ENCODE results near the gene NRCAM. TPM values are rescaled to one million over a fixed set of nuclear protein-coding genes. Genes with fewer than 3 reads are reported as not detected.

Gene NRCAM
- total RNA-seq, 5 donors from 2014 or later (not counting 1 experiment from before 2014, with no cell fraction given), result 3.1 to 10.7 (median 5.0) TPM

GRCh38 chr7:108101759-108102158 lies 354.5 kb downstream of the NRCAM start:
- no peak for DNase-seq
- no peaks in the 10 kb centered on the region for H3K36me3 Mint-ChIP-seq
- no peaks in the 10 kb centered on the region for H3K9me3 ChIP-seq
- no peaks in the 10 kb centered on the region for H3K4me1 Mint-ChIP-seq
- no peaks in the 10 kb centered on the region for H3K36me3 ChIP-seq (ENCODE audit: control insufficient read depth in 2 of 2, extremely low read depth in 1 of 2, insufficient read depth in 1 of 2, low read length in 1 of 2)
- peaks cover 0 to 4% of the 10 kb centered on the region in 2 donors for H3K27me3 Mint-ChIP-seq
- CTCF ChIA-PET, result no interaction called here
- no peak overlapping the region for H3K27ac ChIP-seq (ENCODE audit: low read length)
- ATAC-seq (replicated peaks in 1 of 4), result no peak
- H3K4me3 Mint-ChIP-seq, result no peak overlapping the region
- H3K27me3 ChIP-seq (replicated peaks in 1 of 2; ENCODE audit: control insufficient read depth in 2 of 2, extremely low read depth in 1 of 2, insufficient read depth in 2 of 2, low read length in 1 of 2), result no peaks in the 10 kb centered on the region
- H3K9me3 Mint-ChIP-seq, result no peaks in the 10 kb centered on the region
- no peak overlapping the region for H3K27ac Mint-ChIP-seq
- no peaks in the 10 kb centered on the region for H3K4me1 ChIP-seq (ENCODE audit: control insufficient read depth in 1 of 2, extremely low read depth in 1 of 2, insufficient read depth in 2 of 2, low read length in 2 of 2)
- POLR2A ChIA-PET, result no interaction called here
- H3K4me3 ChIP-seq (ENCODE audit: control insufficient read depth in 1 of 2, extremely low read depth in 1 of 2, low read length in 1 of 2), result no peak overlapping the region
- WGBS (ENCODE audit: insufficient coverage), result no CpG with 5 or more reads among the region's 3 CpGs

GRCh38 chr7:108099713-108100112 lies 356.5 kb downstream of the NRCAM start:
- no peak overlapping the region for H3K27ac Mint-ChIP-seq
- no peaks in the 10 kb centered on the region for H3K36me3 Mint-ChIP-seq
- ChIA-PET POLR2A (no interaction called here), CTCF (no interaction called here)
- no peaks in the 10 kb centered on the region for H3K4me1 Mint-ChIP-seq
- ATAC-seq (replicated peaks in 1 of 4) (no peak), DNase-seq (no peak)
- no CpG with 5 or more reads among the region's 1 CpG for WGBS (ENCODE audit: insufficient coverage)
- Histone ChIP-seq H3K27ac (ENCODE audit: low read length) (no peak overlapping the region), H3K36me3 (ENCODE audit: control insufficient read depth in 2 of 2, extremely low read depth in 1 of 2, insufficient read depth in 1 of 2, low read length in 1 of 2) (no peaks in the 10 kb centered on the region), H3K27me3 (replicated peaks in 1 of 2; ENCODE audit: control insufficient read depth in 2 of 2, extremely low read depth in 1 of 2, insufficient read depth in 2 of 2, low read length in 1 of 2) (peaks cover 0 to 3% of the 10 kb centered on the region in 2 experiments), H3K4me3 (ENCODE audit: control insufficient read depth in 1 of 2, extremely low read depth in 1 of 2, low read length in 1 of 2) (no peak overlapping the region), H3K9me3 (no peaks in the 10 kb centered on the region), H3K4me1 (ENCODE audit: control insufficient read depth in 1 of 2, extremely low read depth in 1 of 2, insufficient read depth in 2 of 2, low read length in 2 of 2) (no peaks in the 10 kb centered on the region)
- peaks cover 3 to 4% of the 10 kb centered on the region in 2 donors for H3K27me3 Mint-ChIP-seq
- no peak overlapping the region for H3K4me3 Mint-ChIP-seq
- H3K9me3 Mint-ChIP-seq, result no peaks in the 10 kb centered on the region

GRCh38 chr7:108097703-108098102 lies 358.5 kb downstream of the NRCAM start:
- Mint-ChIP-seq H3K9me3 (no peaks in the 10 kb centered on the region), H3K27me3 (peaks cover 8% of the 10 kb centered on the region in 2 donors), H3K27ac (no peak overlapping the region), H3K36me3 (no peaks in the 10 kb centered on the region), H3K4me1 (no peaks in the 10 kb centered on the region), H3K4me3 (no peak overlapping the region)
- no peak for DNase-seq
- Histone ChIP-seq H3K27me3 (replicated peaks in 1 of 2; ENCODE audit: control insufficient read depth in 2 of 2, extremely low read depth in 1 of 2, insufficient read depth in 2 of 2, low read length in 1 of 2) (peaks cover 0 to 3% of the 10 kb centered on the region in 2 experiments), H3K36me3 (ENCODE audit: control insufficient read depth in 2 of 2, extremely low read depth in 1 of 2, insufficient read depth in 1 of 2, low read length in 1 of 2) (no peaks in the 10 kb centered on the region), H3K9me3 (no peaks in the 10 kb centered on the region), H3K27ac (ENCODE audit: low read length) (no peak overlapping the region), H3K4me1 (ENCODE audit: control insufficient read depth in 1 of 2, extremely low read depth in 1 of 2, insufficient read depth in 2 of 2, low read length in 2 of 2) (no peaks in the 10 kb centered on the region), H3K4me3 (ENCODE audit: control insufficient read depth in 1 of 2, extremely low read depth in 1 of 2, low read length in 1 of 2) (no peak overlapping the region)
- no peak for ATAC-seq (replicated peaks in 1 of 4)
- 95% methylated on average over 4 of the region's 7 CpGs for WGBS (ENCODE audit: insufficient coverage)
- ChIA-PET CTCF (no interaction called here), POLR2A (no interaction called here)

Other genes with a start within 250 kb of the NRCAM start
- gene PNPLA8, start 69.7 kb upstream of the NRCAM start, total RNA-seq, result 10 to 100 TPM; 17.8 to 55.5 (median 21.8) TPM
- 10 to 100 TPM; 20.8 to 38.7 (median 36.1) TPM for gene THAP5, start 113.3 kb upstream of the NRCAM start, total RNA-seq
- 10 to 100 TPM; 20.5 to 60.8 (median 27.9) TPM for gene DNAJB9, start 113.4 kb upstream of the NRCAM start, total RNA-seq

Measured in T-cell (primary cell).